ENCODE data around the gene SMARCAL1.

Gene SMARCAL1

DNA sequence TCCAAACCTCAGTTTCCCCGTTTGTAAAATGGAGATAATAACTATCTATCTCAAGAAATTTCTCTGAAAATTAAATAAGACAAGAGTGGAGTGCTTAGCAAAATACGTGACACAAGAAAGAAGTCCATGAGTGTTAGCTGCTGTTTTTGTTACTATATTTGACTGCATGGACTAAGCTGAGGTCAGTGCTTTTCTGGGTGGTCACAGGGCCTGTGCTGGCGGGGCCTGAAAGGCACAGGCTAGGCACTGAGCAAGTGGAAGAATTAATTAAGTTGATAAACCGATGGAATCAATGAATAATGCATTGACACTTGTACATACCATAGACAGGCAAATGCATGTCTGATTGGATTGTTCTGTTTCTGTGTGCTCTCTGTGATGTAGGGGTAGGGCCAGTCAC, 113.7 kb downstream of the SMARCAL1 start:
- DNase-seq (ENCODE audit: extremely low read depth, low read depth) = no peak
- TF ChIP-seq, protein P1, sequence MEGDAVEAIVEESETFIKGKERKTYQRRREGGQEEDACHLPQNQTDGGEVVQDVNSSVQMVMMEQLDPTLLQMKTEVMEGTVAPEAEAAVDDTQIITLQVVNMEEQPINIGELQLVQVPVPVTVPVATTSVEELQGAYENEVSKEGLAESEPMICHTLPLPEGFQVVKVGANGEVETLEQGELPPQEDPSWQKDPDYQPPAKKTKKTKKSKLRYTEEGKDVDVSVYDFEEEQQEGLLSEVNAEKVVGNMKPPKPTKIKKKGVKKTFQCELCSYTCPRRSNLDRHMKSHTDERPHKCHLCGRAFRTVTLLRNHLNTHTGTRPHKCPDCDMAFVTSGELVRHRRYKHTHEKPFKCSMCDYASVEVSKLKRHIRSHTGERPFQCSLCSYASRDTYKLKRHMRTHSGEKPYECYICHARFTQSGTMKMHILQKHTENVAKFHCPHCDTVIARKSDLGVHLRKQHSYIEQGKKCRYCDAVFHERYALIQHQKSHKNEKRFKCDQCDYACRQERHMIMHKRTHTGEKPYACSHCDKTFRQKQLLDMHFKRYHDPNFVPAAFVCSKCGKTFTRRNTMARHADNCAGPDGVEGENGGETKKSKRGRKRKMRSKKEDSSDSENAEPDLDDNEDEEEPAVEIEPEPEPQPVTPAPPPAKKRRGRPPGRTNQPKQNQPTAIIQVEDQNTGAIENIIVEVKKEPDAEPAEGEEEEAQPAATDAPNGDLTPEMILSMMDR (IDR thresholded peaks at IDR 0.05; ENCODE audit: low read depth, low read length) = no peak

DNA sequence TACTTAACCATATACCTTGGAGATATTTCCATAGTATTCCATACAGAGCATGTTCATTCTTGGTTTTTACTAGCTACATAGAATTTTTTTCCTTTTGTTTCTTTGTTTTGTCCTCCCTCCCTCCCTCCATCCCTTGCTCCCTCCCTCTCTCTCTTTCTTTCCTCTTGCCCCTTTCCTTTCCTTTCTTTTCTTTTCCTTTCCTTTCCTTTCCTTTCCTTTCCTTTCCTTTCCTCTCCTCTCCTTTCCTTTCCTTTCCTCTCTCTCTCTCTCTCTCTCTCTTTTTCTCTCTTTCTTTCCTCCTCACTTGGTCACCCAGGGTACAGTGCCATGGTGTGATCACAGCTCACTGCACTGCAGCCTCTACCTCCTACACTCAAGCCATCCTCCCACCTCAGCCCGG, 114.7 kb downstream of the SMARCAL1 start:
- DNase-seq (ENCODE audit: extremely low read depth, low read depth) = no peak
- TF ChIP-seq, protein P1 (IDR thresholded peaks at IDR 0.05; ENCODE audit: low read depth, low read length) = no peak

GRCh38 chr2:216527600-216527999, 115.3 kb downstream of the SMARCAL1 start:
- TF ChIP-seq, protein P1 (IDR thresholded peaks at IDR 0.05; ENCODE audit: low read depth, low read length) = no peak
- no peak for DNase-seq (ENCODE audit: extremely low read depth, low read depth)

DNA sequence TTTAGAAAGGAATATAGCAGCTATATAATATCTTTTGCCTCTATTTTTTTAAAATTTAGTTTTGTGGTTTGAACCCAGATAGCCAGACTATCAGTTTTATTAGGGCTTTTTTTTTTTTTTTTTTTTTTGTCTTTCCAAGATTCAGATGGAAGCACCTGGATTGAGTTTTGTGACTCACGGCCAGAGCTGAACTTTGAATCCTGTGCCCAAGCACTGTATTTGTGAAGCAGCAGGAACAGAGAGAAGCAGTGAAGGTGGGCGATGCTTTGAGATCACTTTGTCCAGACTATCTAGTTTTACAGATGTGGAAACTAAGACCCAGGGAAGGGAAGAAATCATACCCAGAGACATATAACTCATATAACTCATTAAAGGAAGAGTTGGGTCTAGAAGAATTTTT, 120.3 kb downstream of the SMARCAL1 start:
- no peak for DNase-seq (ENCODE audit: extremely low read depth, low read depth)
- TF ChIP-seq, protein P1 (IDR thresholded peaks at IDR 0.05; ENCODE audit: low read depth, low read length) = no peak
